Vagina (tissue), 2 donors: Measurements from ENCODE around the gene P2RY13.

Source experiments
- CTCF ChIP-seq, 3 experiments: fragments of 450-650 bp in 2 of 3; fragments of 200-600 bp in 1 of 3; sonication (generic) in 1 of 3; IDR thresholded peaks; one replicate each; pipeline ENCODE4 v1.5.1; 2017 to 2019; ENCODE audit warnings: antibody characterized with exemption in 3 of 3, mild to moderate bottlenecking in 2 of 3, moderate library complexity in 2 of 3
- POLR2A ChIP-seq, 2 donors: fragments of 450-650 bp; IDR thresholded peaks; one replicate each; pipeline ENCODE4 v1.6.1; 2017; ENCODE audit warnings: antibody characterized with exemption in 2 of 2, mild to moderate bottlenecking in 2 of 2, moderate library complexity in 2 of 2
- POLR2AphosphoS5 ChIP-seq, 2 donors: sonication (generic); formaldehyde crosslinking; IDR thresholded peaks; one replicate each; pipeline ENCODE4 v1.9.0; 2017; ENCODE audit warnings: antibody characterized with exemption in 2 of 2, mild to moderate bottlenecking in 2 of 2, low read depth in 1 of 2; ENCODE audit not compliant: insufficient read depth in 1 of 2

GRCh38 chr3:151314137-151314536, 15.2 kb downstream of the P2RY13 start:
- TF ChIP-seq CTCF (IDR thresholded peaks at IDR 0.05) (no peak), POLR2A (IDR thresholded peaks at IDR 0.05) (no peak), POLR2AphosphoS5 (IDR thresholded peaks at IDR 0.05; ENCODE audit: insufficient read depth in 1 of 2, low read depth in 1 of 2) (no peak)
